Activated B cell treated with CpG ODN at 0.5 μM for 24 hours (primary cell): Measurements from ENCODE around the gene HLA-DMB. TPM values are rescaled to one million over a fixed set of nuclear protein-coding genes. Genes with fewer than 3 reads are reported as not detected.

ENCODE experiments used
- ATAC-seq: fragments of 200-7000 bp; cut with Tn5 transposase; one replicate; pipeline ENCODE4 v1.10.0; 2021; ENCODE audit warnings: low read depth, mild to moderate bottlenecking, moderate library complexity
- CTCF ChIA-PET: fragments of 350-600 bp; sonication (Branson Sonifier 250); formaldehyde crosslinking; loops from one replicate; lab custom pipeline; 2021; ENCODE audit warnings: antibody characterized with exemption; lab: Charles Lee
- POLR2A ChIA-PET: fragments of 350-600 bp; sonication (Branson Sonifier 250); formaldehyde crosslinking; loops from one replicate; lab custom pipeline; 2021; ENCODE audit warnings: antibody characterized with exemption; lab: Charles Lee
- DNase-seq: peaks from one replicate; pipeline ENCODE4 v3.0.0; 2022
- H3K27ac Mint-ChIP-seq: one replicate; pipeline ENCODE4 v1.8.0; 2020; ENCODE audit warnings: mixed read lengths
- H3K27me3 Mint-ChIP-seq: one replicate; pipeline ENCODE4 v1.8.0; 2021; ENCODE audit warnings: mixed read lengths
- H3K36me3 Mint-ChIP-seq: one replicate; pipeline ENCODE4 v1.8.0; 2021; ENCODE audit warnings: low read depth, mixed read lengths
- H3K4me1 Mint-ChIP-seq: one replicate; pipeline ENCODE4 v1.8.0; 2021; ENCODE audit warnings: mixed read lengths
- H3K4me3 Mint-ChIP-seq: one replicate; pipeline ENCODE4 v1.8.0; 2020; ENCODE audit warnings: mild to moderate bottlenecking, mixed read lengths
- H3K9me3 Mint-ChIP-seq: one replicate; pipeline ENCODE4 v1.8.0; 2020; ENCODE audit warnings: mixed read lengths
- CTCF ChIP-seq: fragments of 200-600 bp; IDR thresholded peaks from one replicate; pipeline ENCODE4 v1.8.0; 2022; ENCODE audit warnings: antibody characterized with exemption, mild to moderate bottlenecking
- intact Hi-C: fragments of 100-400 bp; cut with micrococcal nuclease; formaldehyde crosslinking; loops from one replicate; pipeline ENCODE4 v1.15.1; 2024
- total RNA-seq: library from RNA; stranded (reverse); gene quantifications from 2 replicates; pipeline ENCODE4 v1.2.3, GENCODE V29; 2022

The HLA-DMB gene
- total RNA-seq, 1 donor from 2014 or later: 365 TPM

- DNase-seq: no peak
- Mint-ChIP-seq H3K27ac (peak overlapping the region; percentile 99), H3K36me3 (peaks cover 50% of the 10 kb centered on the region), H3K27me3 (no peaks in the 10 kb centered on the region), H3K9me3 (no peaks in the 10 kb centered on the region), H3K4me1 (peaks cover 94% of the 10 kb centered on the region), H3K4me3 (peak overlapping the region; percentile 98)
- intact Hi-C loops: no loop called here
- POLR2A ChIA-PET: interaction anchor here (1.4 to 15.6 kb wide), 3 partner anchors 11 to 33 kb away, joined by 4 to 1101 read pairs (median 594); partner anchors contain the start of genes BRD2 and HLA-DMB
- CTCF ChIA-PET: interaction anchor here (1.2 to 2.4 kb wide), 3 partner anchors 18 to 67 kb away, joined by 3 to 33 read pairs (median 12); partner anchors contain the start of gene BRD2
- ATAC-seq: no peak
- TF ChIP-seq CTCF: no peak
Observed at GRCh38 chr6:32949113-32949512, 8.3 kb upstream of the HLA-DMB start.

DNA sequence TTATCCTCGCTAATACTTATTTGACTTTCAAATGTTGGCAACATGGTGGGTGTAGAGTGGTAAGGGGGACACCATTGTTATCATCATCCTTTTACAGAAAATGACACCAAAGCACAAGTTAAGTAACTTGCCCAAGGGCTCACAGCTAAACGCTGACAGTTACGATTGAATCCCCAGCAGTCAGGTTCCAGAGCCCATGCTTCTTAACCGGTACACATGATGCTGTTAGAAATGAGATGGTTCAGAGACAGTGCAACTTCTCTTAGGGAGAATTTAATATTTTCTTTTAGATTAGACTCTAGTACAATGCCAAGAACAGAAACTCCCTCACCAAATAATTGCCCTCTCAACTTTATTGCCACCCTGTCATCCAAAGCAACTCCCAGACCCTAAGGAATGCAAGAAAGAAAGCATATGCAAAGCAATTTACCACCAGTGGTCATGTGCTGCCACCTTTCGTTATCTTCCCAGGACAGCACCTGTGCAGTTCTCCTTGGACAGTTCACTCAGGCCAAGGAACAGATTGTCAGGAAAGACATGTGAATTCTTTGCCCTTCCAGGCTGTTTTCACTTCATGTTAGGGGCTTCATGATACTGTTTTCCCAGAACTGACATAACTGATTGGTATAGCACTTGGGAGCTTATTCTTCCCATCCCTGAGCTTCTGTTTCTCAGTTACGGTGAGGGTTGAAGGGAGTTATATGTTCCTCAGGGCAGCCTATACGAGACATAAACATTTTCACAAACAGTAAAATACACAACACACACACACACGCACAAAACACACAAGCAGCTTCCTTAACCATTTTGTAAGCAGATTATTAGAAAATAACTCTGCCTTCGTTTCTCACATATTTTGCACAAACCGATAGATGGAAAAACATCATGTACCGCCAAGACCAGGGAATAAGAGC, 7.0 kb upstream of the HLA-DMB start:
- Mint-ChIP-seq H3K27ac (peak overlapping the region; percentile 99), H3K4me3 (peak overlapping the region; percentile 98)
- no peak for ATAC-seq

GRCh38 chr6:32946893-32947292, 6.1 kb upstream of the HLA-DMB start:
- ATAC-seq: no peak
- ChIA-PET CTCF (interaction anchor here (0.7 to 2.4 kb wide), 16 partner anchors 13 to 108 kb away, joined by 4 to 60 read pairs (median 11); partner anchors contain the start of genes BRD2, HLA-DOA, PSMB9 and TAP2), POLR2A (interaction anchor here (0.9 to 13.5 kb wide), 14 partner anchors 9 to 109 kb away, joined by 3 to 594 read pairs (median 9); partner anchors contain the start of genes BRD2, HLA-DMB, PSMB9 and TAP1)
- TF ChIP-seq CTCF: no peak
- intact Hi-C loops: loop anchor here (1.0 kb wide), 1 partner anchor 62 kb away; no protein-coding TSS in a partner anchor
- no peak for DNase-seq
- Mint-ChIP-seq H3K27ac (peak overlapping the region; percentile 99), H3K27me3 (no peaks in the 10 kb centered on the region), H3K4me1 (peaks cover 94% of the 10 kb centered on the region), H3K9me3 (no peaks in the 10 kb centered on the region), H3K36me3 (peaks cover 40% of the 10 kb centered on the region), H3K4me3 (peak overlapping the region; percentile 59)

More for the DNA sequence above, 7.0 kb upstream of the HLA-DMB start:
- DNase-seq: no peak
- Mint-ChIP-seq H3K9me3 (no peaks in the 10 kb centered on the region), H3K36me3 (peaks cover 50% of the 10 kb centered on the region), H3K27me3 (no peaks in the 10 kb centered on the region), H3K4me1 (peaks cover 94% of the 10 kb centered on the region)
- no peak for TF ChIP-seq CTCF
- intact Hi-C loops: loop anchor here (1.0 kb wide), 1 partner anchor 63 kb away; no protein-coding TSS in a partner anchor
- POLR2A ChIA-PET: interaction anchor here (0.6 to 13.5 kb wide), 21 partner anchors 10 to 109 kb away, joined by 3 to 594 read pairs (median 6); partner anchors contain the start of genes BRD2, HLA-DMB, PSMB9 and TAP1
- CTCF ChIA-PET: interaction anchor here (0.7 to 2.4 kb wide), 21 partner anchors 14 to 279 kb away, joined by 3 to 60 read pairs (median 6); partner anchors contain the start of genes BRD2, HLA-DOA, PSMB9 and TAP2

- Mint-ChIP-seq H3K36me3 (peaks cover 39% of the 10 kb centered on the region), H3K9me3 (no peaks in the 10 kb centered on the region), H3K4me3 (peak overlapping the region; percentile 92), H3K4me1 (peaks cover 98% of the 10 kb centered on the region), H3K27me3 (no peaks in the 10 kb centered on the region), H3K27ac (peak overlapping the region; percentile 99)
- intact Hi-C loops: loop anchor here (1.0 kb wide), 2 partner anchors 7 to 13 kb away; partner anchors contain the start of gene HLA-DMA
- no peak for TF ChIP-seq CTCF
- DNase-seq (no peak), ATAC-seq (no peak)
- ChIA-PET CTCF (no interaction called here), POLR2A (interaction anchor here (7.7 to 16.1 kb wide), 2 partner anchors 13 to 26 kb away, joined by 168 to 1150 read pairs; partner anchors contain the start of gene BRD2)
Observed at GRCh38 chr6:32945953-32946352, 5.1 kb upstream of the HLA-DMB start.
